GM23338 (cell line): Measurements from ENCODE around the gene DNAJC4.

Experiments
- CTCF ChIP-seq, 2 experiments: fragments of 200-600 bp in 1 of 2; sonication (generic) in 1 of 2; conservative IDR thresholded peaks; 2 replicates each; pipeline versions ENCODE4 v1.5.1 to v1.6.1; 2016 to 2017; ENCODE audit warnings: antibody characterized with exemption in 2 of 2, low read depth in 2 of 2, mild to moderate bottlenecking in 2 of 2, moderate library complexity in 1 of 2
- POLR2AphosphoS5 ChIP-seq: IDR thresholded peaks from 2 replicates; pipeline ENCODE4 v1.6.1; 2016; ENCODE audit warnings: antibody characterized with exemption, low read depth

DNA sequence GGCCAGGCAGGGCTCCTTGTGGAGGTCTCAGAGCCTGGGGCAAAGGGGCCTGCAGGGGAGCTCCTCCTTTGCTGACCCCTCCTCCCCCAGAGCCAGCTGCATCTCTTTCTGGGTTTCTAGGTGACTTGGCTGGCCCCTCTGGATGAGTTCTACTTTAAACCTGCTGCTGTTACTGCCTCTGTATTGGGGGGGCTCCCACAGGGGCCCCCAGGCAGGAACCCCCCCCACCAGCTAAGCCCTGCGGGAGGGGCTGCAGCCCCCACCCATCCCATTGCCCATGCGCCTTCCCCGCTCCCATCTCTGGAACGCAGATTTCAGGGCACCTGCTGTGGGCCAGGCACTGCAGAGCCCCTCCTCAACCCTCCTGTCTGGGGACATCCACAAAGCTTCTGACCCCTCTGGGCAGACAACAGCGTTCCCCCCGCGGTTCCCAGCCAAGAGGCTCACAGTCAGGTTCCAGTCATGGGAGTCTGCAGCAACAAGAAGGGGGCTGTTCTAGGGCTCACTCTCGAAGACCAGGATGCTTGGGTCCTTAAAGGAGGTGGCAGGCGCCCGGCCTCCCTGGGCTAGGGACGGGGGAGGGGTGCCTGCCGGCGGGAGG is 20.2 kb downstream of the DNAJC4 start:
- TF ChIP-seq CTCF (conservative IDR thresholded peaks at IDR 0.05; ENCODE audit: low read depth in 2 of 2) (no peak), POLR2AphosphoS5 (no peak; the same call in 1 of the 2 replicates)
